Hepatocyte (in vitro differentiated cells): ENCODE measurements around the gene TCF23.
"Not testable (repeated sequence)": the region's sequence is repeated elsewhere in the genome, so short reads cannot be mapped to it uniquely, and the experiment has no call there.

Source experiments
- CTCF ChIP-seq: fragments of 200-600 bp; sonication (generic); IDR thresholded peaks from 2 replicates; pipeline ENCODE4 v1.5.1; 2016; ENCODE audit warnings: antibody characterized with exemption, mild to moderate bottlenecking; ENCODE audit not compliant: poor library complexity
- EZH2 ChIP-seq: fragments of 200-600 bp; sonication (generic); IDR thresholded peaks from 2 replicates; pipeline ENCODE4 v1.6.1; 2016; ENCODE audit warnings: antibody characterized with exemption, mild to moderate bottlenecking, borderline replicate concordance
- EZH2phosphoT487 ChIP-seq: fragments of 200-600 bp; sonication (generic); IDR thresholded peaks from one replicate; pipeline ENCODE4 v1.6.1; 2018; ENCODE audit warnings: antibody characterized with exemption, mild to moderate bottlenecking, low read depth, moderate library complexity; ENCODE audit not compliant: unreplicated experiment, severe bottlenecking

GRCh38 chr2:27175781-27176180 is 27.0 kb downstream of the TCF23 start:
- not testable (repeated sequence) for TF ChIP-seq CTCF, EZH2phosphoT487, EZH2
